ENCODE data around the gene NFKBIA. TPM values are rescaled to one million over a fixed set of nuclear protein-coding genes. Genes with fewer than 3 reads are reported as not detected.
"Not testable (repeated sequence)": the region's sequence is repeated elsewhere in the genome, so short reads cannot be mapped to it uniquely, and the experiment has no call there.

NFKBIA gene
- total RNA-seq, 1 donor from 2014 or later = 46.9 TPM

- no peak for DNase-seq
These were observed 3.5 kb upstream of the NFKBIA start for GRCh38 chr14:35408026-35408425.

GRCh38 chr14:35407306-35407630, 2.7 kb upstream of the NFKBIA start:
- no peak for DNase-seq

GRCh38 chr14:35406506-35407305, 2.2 kb upstream of the NFKBIA start:
- no peak for DNase-seq

- DNase-seq = no peak
These were observed 1.5 kb upstream of the NFKBIA start for GRCh38 chr14:35406090-35406489.

GRCh38 chr14:35405304-35405996, 901 bp upstream of the NFKBIA start:
- no peak for DNase-seq

GRCh38 chr14:35403603-35404448, 723 bp downstream of the NFKBIA start:
- DNase-seq = peak; percentile 90

GRCh38 chr14:35403114-35403602, 1.4 kb downstream of the NFKBIA start:
- no peak for DNase-seq

- DNase-seq = no peak
These were observed 2.0 kb downstream of the NFKBIA start for GRCh38 chr14:35402323-35403113.

- no peak for DNase-seq
These were observed 2.9 kb downstream of the NFKBIA start for GRCh38 chr14:35401422-35402265.

- DNase-seq = no peak
These were observed 3.7 kb downstream of the NFKBIA start for GRCh38 chr14:35400648-35401421.

- DNase-seq = no peak
These were observed 5.2 kb downstream of the NFKBIA start for GRCh38 chr14:35399083-35399937.

GRCh38 chr14:35398071-35398584, 6.4 kb downstream of the NFKBIA start:
- DNase-seq = no peak

GRCh38 chr14:35396610-35397009, 7.9 kb downstream of the NFKBIA start:
- DNase-seq = not testable (repeated sequence)

GRCh38 chr14:35395283-35395682, 9.3 kb downstream of the NFKBIA start:
- no peak for DNase-seq

- no peak for DNase-seq
These were observed 10.1 kb downstream of the NFKBIA start for GRCh38 chr14:35394326-35395013.

GRCh38 chr14:35393826-35394225, 10.7 kb downstream of the NFKBIA start:
- no peak for DNase-seq

GRCh38 chr14:35392103-35392502, 12.4 kb downstream of the NFKBIA start:
- no peak for DNase-seq

GRCh38 chr14:35391388-35391710, 13.2 kb downstream of the NFKBIA start:
- DNase-seq = no peak

All from occipital lobe (tissue), 2 donors.